NT2/D1 (cell line): Measurements from ENCODE around the gene DECR2.
"Not testable (repeated sequence)": the region's sequence is repeated elsewhere in the genome, so short reads cannot be mapped to it uniquely, and the experiment has no call there.

Source experiments
- DNase-seq: peaks from one replicate; pipeline ENCODE4 v3.0.0-alpha.2; 2011; ENCODE audit warnings: low read depth, low spot score
- H3K27me3 ChIP-seq: 2 replicates; pipeline ENCODE4 v1.6.0; 2011; ENCODE audit warnings: mild to moderate bottlenecking; ENCODE audit not compliant: insufficient read length, insufficient read depth
- H3K36me3 ChIP-seq: 2 replicates; pipeline ENCODE4 v1.6.1; 2011; ENCODE audit warnings: mild to moderate bottlenecking, low read length, mixed read lengths; ENCODE audit not compliant: insufficient read depth, insufficient read length
- H3K4me1 ChIP-seq: 2 replicates; pipeline ENCODE4 v1.5.1; 2011; ENCODE audit not compliant: insufficient read depth, insufficient read length
- H3K4me3 ChIP-seq: 2 replicates; pipeline ENCODE4 v1.5.1; 2011; ENCODE audit warnings: low read depth; ENCODE audit not compliant: insufficient read length
- H3K9ac ChIP-seq: 2 replicates; pipeline ENCODE4 v1.6.0; 2011; ENCODE audit warnings: low read depth; ENCODE audit not compliant: insufficient read length
- H3K9me3 ChIP-seq: 2 replicates; pipeline ENCODE4 v1.5.1; 2011; ENCODE audit warnings: mild to moderate bottlenecking, low read length; ENCODE audit not compliant: insufficient read depth
- SUZ12 ChIP-seq: IDR thresholded peaks from 2 replicates; pipeline ENCODE4 v1.6.1; 2011; ENCODE audit not compliant: insufficient read length, insufficient read depth; ENCODE audit errors: extremely low read depth
- YY1 ChIP-seq: IDR thresholded peaks from 2 replicates; pipeline ENCODE4 v1.6.1; 2011; ENCODE audit not compliant: insufficient read length, insufficient read depth
- ZNF274 ChIP-seq: IDR thresholded peaks from 2 replicates; pipeline ENCODE4 v1.6.1; 2011; ENCODE audit warnings: mild to moderate bottlenecking, low read depth, low read length

DECR2 gene

DNA sequence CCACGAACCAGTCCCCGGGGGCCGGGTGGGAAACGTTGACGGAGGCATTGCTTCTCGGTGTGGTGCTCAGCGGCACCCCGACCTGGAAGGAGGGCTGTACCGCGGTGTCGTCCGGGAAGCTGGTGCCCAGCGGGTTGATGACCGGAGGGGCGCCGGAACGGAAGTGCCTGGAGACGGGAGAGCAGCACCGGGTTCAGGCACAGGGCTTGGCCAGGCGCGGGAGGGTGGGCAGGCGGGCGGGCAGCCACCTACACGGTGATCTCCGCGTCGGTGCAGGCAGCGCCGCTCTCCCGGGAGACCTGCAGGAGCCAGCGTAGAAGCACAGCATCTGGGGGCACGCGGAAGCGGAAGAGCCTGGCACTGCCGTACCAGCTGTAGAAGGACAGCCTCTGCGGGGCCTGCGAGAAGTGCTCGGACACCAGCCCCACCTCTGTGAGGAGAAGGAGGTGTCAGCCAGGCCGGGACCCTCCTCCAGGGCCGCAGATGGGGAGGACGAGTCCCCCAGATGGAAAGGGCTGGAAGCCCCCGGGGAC is 24.2 kb upstream of the DECR2 start:
- Histone ChIP-seq H3K9me3 (no peaks in the 10 kb centered on the region), H3K27me3 (no peaks in the 10 kb centered on the region), H3K4me1 (peaks cover 17% of the 10 kb centered on the region), H3K36me3 (peaks cover 53% of the 10 kb centered on the region), H3K4me3 (no peak overlapping the region), H3K9ac (no peak overlapping the region)
- TF ChIP-seq YY1, result no peak
- no peak for DNase-seq

DNA sequence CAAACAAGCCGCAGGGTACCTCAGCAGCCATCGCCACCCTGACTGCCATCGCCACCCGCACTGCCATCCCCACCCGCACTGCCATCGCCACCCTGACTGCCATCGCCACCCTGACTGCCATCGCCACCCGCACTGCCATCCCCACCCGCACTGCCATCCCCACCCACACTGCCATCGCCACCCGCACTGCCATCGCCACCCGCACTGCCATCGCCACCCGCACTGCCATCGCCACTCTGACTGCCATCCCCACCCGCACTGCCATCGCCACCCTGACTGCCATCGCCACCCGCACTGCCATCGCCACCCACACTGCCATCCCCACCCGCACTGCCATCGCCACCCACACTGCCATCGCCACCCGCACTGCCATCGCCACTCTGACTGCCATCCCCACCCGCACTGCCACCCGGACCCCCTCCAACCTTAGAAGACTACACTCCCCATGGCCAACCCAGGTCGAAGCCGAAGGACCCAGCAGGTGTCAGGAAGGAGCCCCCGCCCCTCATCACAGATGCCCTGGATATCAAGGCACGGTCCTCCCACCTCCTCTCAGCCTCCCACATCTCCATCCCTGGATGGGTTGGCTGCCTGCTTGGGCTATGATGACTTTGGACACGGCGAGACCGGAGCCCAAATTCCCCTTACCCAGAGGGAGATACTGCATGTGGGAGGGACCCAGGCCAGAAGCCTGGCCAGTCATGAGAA is 23.4 kb upstream of the DECR2 start:
- not testable (repeated sequence) for DNase-seq, H3K27me3 ChIP-seq, H3K4me3 ChIP-seq, H3K9ac ChIP-seq, H3K9me3 ChIP-seq
- Histone ChIP-seq H3K36me3 (peaks cover 45% of the 10 kb centered on the region), H3K4me1 (peaks cover 19% of the 10 kb centered on the region)

DNA sequence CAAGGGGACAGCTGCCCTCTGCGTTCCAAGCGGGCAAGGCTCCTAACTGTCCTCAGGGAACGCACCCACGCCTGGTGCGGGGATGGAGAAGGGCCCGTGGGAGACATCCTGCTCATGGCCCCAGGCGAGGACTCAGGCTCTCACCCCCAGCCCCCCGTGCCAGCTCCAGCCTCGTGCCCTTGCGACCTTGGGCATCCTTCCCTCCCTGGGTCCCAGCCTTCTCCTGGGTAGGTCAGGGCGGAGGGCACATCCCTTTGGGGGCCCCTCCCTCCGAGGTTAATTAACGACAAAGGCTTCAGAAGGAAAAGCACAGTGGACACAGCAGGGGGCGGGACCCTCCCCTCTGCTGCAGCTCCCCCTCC is 22.9 kb upstream of the DECR2 start:
- peaks cover 20% of the 10 kb centered on the region for H3K4me1 ChIP-seq
- peaks cover 39% of the 10 kb centered on the region for H3K36me3 ChIP-seq
- H3K27me3 ChIP-seq, result no peaks in the 10 kb centered on the region
- H3K9ac ChIP-seq, result no peak overlapping the region
- no peak for DNase-seq
- no peaks in the 10 kb centered on the region for H3K9me3 ChIP-seq
- no peak overlapping the region for H3K4me3 ChIP-seq
- TF ChIP-seq SUZ12 (no peak), ZNF274 (no peak), YY1 (no peak)

DNA sequence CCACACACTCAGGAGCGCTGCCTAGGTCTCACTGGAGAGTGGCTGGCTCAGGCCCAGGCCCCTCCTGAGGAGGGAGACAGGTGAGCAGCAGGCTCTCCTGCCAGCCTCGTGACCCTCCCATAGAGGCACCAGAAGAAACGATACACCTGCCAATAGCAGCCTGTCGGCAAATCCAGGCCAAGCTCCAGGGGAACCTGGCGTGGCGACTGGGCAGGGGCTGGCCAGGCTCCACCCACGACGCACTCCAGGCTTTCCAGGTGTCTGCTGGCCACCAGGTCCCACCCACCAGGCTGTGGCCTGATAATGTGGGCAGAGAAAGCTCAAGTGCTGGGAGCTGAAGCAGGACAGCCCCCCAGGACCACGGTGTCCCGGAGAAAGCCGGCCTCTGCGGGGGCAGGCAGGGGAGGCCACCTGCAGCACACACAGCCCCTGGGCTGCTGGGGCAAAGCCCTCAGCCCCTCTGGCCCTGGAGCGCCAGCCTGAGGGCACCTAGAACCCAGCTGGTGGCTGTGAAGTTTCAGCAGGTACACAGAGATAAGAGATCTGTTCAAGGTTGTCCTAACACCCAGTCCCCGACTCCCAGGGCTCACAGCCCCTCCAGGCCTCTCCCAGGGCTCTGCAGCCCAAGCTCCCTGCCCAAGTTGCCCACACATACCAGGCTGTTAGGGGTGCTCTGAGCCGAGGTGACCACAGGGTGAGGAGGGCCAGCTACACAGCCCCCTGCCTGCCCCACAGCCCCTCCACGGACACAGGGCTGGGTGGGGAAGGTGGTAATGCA is 22.3 kb upstream of the DECR2 start:
- H3K9me3 ChIP-seq, result no peaks in the 10 kb centered on the region
- peaks cover 34% of the 10 kb centered on the region for H3K36me3 ChIP-seq
- H3K4me3 ChIP-seq, result no peak overlapping the region
- H3K27me3 ChIP-seq, result no peaks in the 10 kb centered on the region
- no peak for DNase-seq
- peak overlapping the region; percentile 95 for H3K9ac ChIP-seq
- H3K4me1 ChIP-seq, result peaks cover 25% of the 10 kb centered on the region
- no peak for TF ChIP-seq ZNF274
- no peak for TF ChIP-seq SUZ12
- TF ChIP-seq YY1, result no peak

DNA sequence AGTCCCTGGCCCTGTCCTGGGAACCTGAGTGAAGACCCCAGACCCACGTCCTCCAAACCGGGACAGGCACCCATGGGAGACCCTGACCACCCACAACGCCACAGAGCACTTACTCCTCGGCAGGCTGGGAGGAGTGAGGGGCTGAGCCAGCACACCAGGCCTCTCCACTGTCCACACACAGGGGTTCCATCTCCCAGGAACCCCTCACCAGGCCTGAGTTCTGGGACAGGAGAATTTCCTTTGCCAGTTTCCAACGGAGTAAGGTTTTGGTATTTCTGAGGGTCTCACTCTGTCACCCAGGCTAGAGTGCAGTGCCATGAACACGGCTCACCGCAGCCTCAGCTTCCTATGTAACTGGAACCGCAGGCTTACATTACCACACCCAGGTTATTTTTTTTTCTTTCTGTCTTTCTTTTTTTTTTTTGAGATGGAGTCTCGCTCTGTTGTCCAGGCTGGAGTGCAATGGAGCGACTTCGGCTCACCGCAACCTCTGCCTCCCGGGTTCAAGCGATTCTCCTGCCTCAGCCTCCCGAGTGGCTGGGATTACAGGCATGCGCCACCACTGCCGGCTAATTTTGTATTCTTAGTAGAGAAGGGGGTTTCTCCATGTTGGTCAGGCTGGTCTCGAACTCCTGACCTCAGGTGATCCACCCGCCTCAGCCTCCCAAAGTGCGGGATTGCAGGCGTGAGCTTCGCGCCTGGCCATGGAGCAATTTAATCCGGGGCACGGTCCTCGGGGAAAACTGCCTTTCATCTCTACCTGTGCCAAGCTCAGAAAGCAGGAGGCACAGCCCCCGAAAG is 21.5 kb upstream of the DECR2 start:
- Histone ChIP-seq H3K36me3 (peaks cover 26% of the 10 kb centered on the region), H3K4me1 (peaks cover 24% of the 10 kb centered on the region), H3K9me3 (no peaks in the 10 kb centered on the region), H3K27me3 (no peaks in the 10 kb centered on the region), H3K9ac (peak overlapping the region; percentile 95), H3K4me3 (peak overlapping the region; percentile 90)
- no peak for DNase-seq
- TF ChIP-seq YY1 (no peak), ZNF274 (no peak), SUZ12 (no peak)

DNA sequence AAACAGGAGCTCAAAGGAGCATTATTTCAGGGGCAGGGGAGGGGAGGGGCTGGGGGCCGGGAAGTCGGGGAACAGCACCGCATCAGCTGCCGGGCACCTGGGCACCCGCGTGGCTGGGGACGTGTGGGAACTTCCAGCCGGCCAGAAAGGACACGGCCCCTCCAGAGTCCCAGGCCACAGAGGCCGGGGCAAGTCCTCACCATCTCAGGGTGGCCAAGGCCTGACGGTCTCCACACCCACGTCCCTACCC is 21.0 kb upstream of the DECR2 start:
- Histone ChIP-seq H3K36me3 (peaks cover 23% of the 10 kb centered on the region), H3K27me3 (no peaks in the 10 kb centered on the region), H3K9ac (peak overlapping the region; percentile 95), H3K4me3 (peak overlapping the region; percentile 90), H3K9me3 (no peaks in the 10 kb centered on the region), H3K4me1 (peaks cover 24% of the 10 kb centered on the region)
- no peak for TF ChIP-seq YY1
- DNase-seq, result no peak

DNA sequence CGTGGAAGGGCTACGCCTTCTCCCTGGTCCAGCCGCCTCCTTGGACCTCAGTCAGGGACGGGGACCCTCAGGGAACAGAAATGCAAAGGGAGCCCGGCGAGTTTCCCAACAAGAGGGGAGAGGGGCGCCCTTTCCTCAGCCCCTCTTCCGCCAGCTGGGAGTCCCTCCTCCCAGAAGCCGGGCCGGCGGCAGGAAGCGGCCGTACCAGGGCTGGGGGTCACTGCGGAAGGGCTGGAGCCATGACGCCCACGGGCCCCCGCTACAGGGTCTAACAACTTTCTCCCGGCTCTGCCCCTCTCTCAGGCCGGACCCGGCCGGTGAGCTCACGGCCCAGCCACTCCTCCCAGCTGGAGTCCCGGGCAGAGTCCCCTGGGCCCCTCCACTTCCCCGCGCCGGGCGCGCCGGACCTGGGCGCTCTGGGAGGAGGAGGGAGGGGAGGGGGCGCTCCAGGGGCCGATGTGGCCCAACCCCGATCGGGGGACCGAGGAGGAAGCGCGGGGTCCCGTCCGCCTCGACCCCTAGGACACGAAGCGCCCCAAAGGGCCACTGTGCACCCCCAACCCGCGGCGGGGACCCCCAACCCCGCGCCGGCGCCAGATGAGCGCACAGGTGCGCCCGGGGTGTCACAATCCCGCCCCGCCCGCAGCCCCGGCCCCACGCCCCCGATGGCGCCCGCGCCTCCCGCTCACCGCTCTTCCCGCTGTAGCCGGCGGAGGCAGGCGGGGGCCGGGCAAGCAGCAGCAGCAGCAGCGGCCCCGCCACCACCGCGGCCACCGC is 20.5 kb upstream of the DECR2 start:
- peaks cover 18% of the 10 kb centered on the region for H3K36me3 ChIP-seq
- H3K4me3 ChIP-seq, result peak overlapping the region; percentile 90
- TF ChIP-seq YY1 (no peak), SUZ12 (no peak), ZNF274 (no peak)
- H3K9ac ChIP-seq, result peak overlapping the region; percentile 95
- no peak for DNase-seq
- H3K9me3 ChIP-seq, result no peaks in the 10 kb centered on the region
- peaks cover 24% of the 10 kb centered on the region for H3K4me1 ChIP-seq
- H3K27me3 ChIP-seq, result no peaks in the 10 kb centered on the region
